ENCODE data around the gene FANCF. TPM values are rescaled to one million over a fixed set of nuclear protein-coding genes. Genes with fewer than 3 reads are reported as not detected.

FANCF gene
- total RNA-seq, 2 donors from 2014 or later: 6.0 to 7.4 TPM

- no peak overlapping the region for H3K4me3 ChIP-seq
- H3K36me3 ChIP-seq: no peaks in the 10 kb centered on the region
- ATAC-seq (ENCODE audit: insufficient number of reproducible peaks, low FRiP score, low read depth) (no peak), DNase-seq (ENCODE audit: low spot score) (no peak)
- no peak overlapping the region for H3K27ac ChIP-seq
- no peaks in the 10 kb centered on the region for H3K9me3 ChIP-seq
- TF ChIP-seq CTCF (IDR thresholded peaks at IDR 0.05): no peak
- no peaks in the 10 kb centered on the region for H3K27me3 ChIP-seq (replicated peaks; ENCODE audit: insufficient read depth)
- H3K4me1 ChIP-seq (ENCODE audit: control insufficient read depth in 1 of 2, low read depth in 2 of 2): no peaks in the 10 kb centered on the region
These were observed 7.8 kb downstream of the FANCF start for GRCh38 chr11:22617868-22618267.

GRCh38 chr11:22603933-22604332, 21.7 kb downstream of the FANCF start:
- no peak for TF ChIP-seq CTCF (IDR thresholded peaks at IDR 0.05)
- Histone ChIP-seq H3K4me3 (no peak overlapping the region), H3K27ac (no peak overlapping the region), H3K9me3 (no peaks in the 10 kb centered on the region), H3K36me3 (no peaks in the 10 kb centered on the region), H3K4me1 (ENCODE audit: control insufficient read depth in 1 of 2, low read depth in 2 of 2) (no peaks in the 10 kb centered on the region), H3K27me3 (replicated peaks; ENCODE audit: insufficient read depth) (no peaks in the 10 kb centered on the region)
- DNase-seq (ENCODE audit: low spot score): no peak
- ATAC-seq (ENCODE audit: insufficient number of reproducible peaks, low FRiP score, low read depth): no peak

- Histone ChIP-seq H3K36me3 (no peaks in the 10 kb centered on the region), H3K4me1 (ENCODE audit: control insufficient read depth in 1 of 2, low read depth in 2 of 2) (no peaks in the 10 kb centered on the region), H3K4me3 (no peak overlapping the region), H3K27ac (no peak overlapping the region), H3K9me3 (no peaks in the 10 kb centered on the region), H3K27me3 (replicated peaks; ENCODE audit: insufficient read depth) (no peaks in the 10 kb centered on the region)
- no peak for ATAC-seq (ENCODE audit: insufficient number of reproducible peaks, low FRiP score, low read depth)
- no peak for DNase-seq (ENCODE audit: low spot score)
- TF ChIP-seq CTCF (IDR thresholded peaks at IDR 0.05): no peak
These were observed 23.1 kb downstream of the FANCF start for GRCh38 chr11:22602504-22602903.

GRCh38 chr11:22599458-22599857, 26.2 kb downstream of the FANCF start:
- no peak for DNase-seq (ENCODE audit: low spot score)
- Histone ChIP-seq H3K27ac (no peak overlapping the region), H3K4me3 (no peak overlapping the region), H3K9me3 (no peaks in the 10 kb centered on the region), H3K27me3 (replicated peaks; ENCODE audit: insufficient read depth) (no peaks in the 10 kb centered on the region), H3K36me3 (no peaks in the 10 kb centered on the region), H3K4me1 (ENCODE audit: control insufficient read depth in 1 of 2, low read depth in 2 of 2) (no peaks in the 10 kb centered on the region)
- TF ChIP-seq CTCF (IDR thresholded peaks at IDR 0.05): no peak
- ATAC-seq (ENCODE audit: insufficient number of reproducible peaks, low FRiP score, low read depth): no peak

GRCh38 chr11:22597062-22597461, 28.6 kb downstream of the FANCF start:
- TF ChIP-seq CTCF (IDR thresholded peaks at IDR 0.05): no peak
- no peak for ATAC-seq (ENCODE audit: insufficient number of reproducible peaks, low FRiP score, low read depth)

More at GRCh38 chr11:22597062-22597461, 28.6 kb downstream of the FANCF start:
- DNase-seq (ENCODE audit: low spot score): no peak
- Histone ChIP-seq H3K27ac (no peak overlapping the region), H3K4me1 (ENCODE audit: control insufficient read depth in 1 of 2, low read depth in 2 of 2) (no peaks in the 10 kb centered on the region), H3K27me3 (replicated peaks; ENCODE audit: insufficient read depth) (no peaks in the 10 kb centered on the region), H3K9me3 (no peaks in the 10 kb centered on the region), H3K4me3 (no peak overlapping the region), H3K36me3 (no peaks in the 10 kb centered on the region)
